ENCODE measurements around the gene FCN2.

- no peak for TF ChIP-seq POLR2A (IDR thresholded peaks at IDR 0.05)
- no peak for TF ChIP-seq CTCF (IDR thresholded peaks at IDR 0.05)
Observed at GRCh38 chr9:134913713-134914500, 33.3 kb downstream of the FCN2 start.
